Left lung (tissue), 10 donors: Measurements from ENCODE around the gene DCAF11. TPM values are rescaled to one million over a fixed set of nuclear protein-coding genes. Genes with fewer than 3 reads are reported as not detected.

Experiments
- ATAC-seq: fragments of 200-7000 bp; cut with Tn5 transposase; one replicate; pipeline ENCODE4 v1.9.1; 2020; ENCODE audit warnings: moderate library complexity
- DNase-seq, 4 donors: peaks; one replicate each; pipeline ENCODE4 v3.0.0-alpha.2; 2013 to 2020
- H3K27ac ChIP-seq, 2 donors: fragments of 200-600 bp; sonication (generic) in 1 of 2; one replicate each; pipeline versions ENCODE4 v1.5.0 to v1.8.0; 2020 to 2021
- H3K27me3 ChIP-seq, 2 donors: fragments of 200-600 bp; sonication (generic) in 1 of 2; one replicate each; pipeline versions ENCODE4 v1.5.0 to v1.8.0; 2020 to 2021
- H3K36me3 ChIP-seq, 2 donors: fragments of 200-600 bp; sonication (generic) in 1 of 2; one replicate each; pipeline versions ENCODE4 v1.5.0 to v1.8.0; 2020 to 2021
- H3K4me1 ChIP-seq, 2 donors: fragments of 200-600 bp; one replicate each; pipeline ENCODE4 v1.8.0; 2021
- H3K4me3 ChIP-seq, 2 donors: fragments of 200-600 bp; sonication (generic) in 1 of 2; one replicate each; pipeline versions ENCODE4 v1.5.0 to v1.8.0; 2020 to 2021; ENCODE audit warnings: mild to moderate bottlenecking in 1 of 2
- H3K9me3 ChIP-seq, 2 donors: fragments of 200-600 bp; sonication (generic) in 1 of 2; one replicate each; pipeline versions ENCODE4 v1.5.0 to v1.8.0; 2020 to 2021
- CTCF ChIP-seq, 2 donors: fragments of 200-600 bp; sonication (generic) in 1 of 2; IDR thresholded peaks; one replicate each; pipeline versions ENCODE4 v1.5.0 to v1.8.0; 2021; ENCODE audit warnings: antibody characterized with exemption in 2 of 2
- intact Hi-C, 2 donors: fragments of 100-400 bp; cut with DNase I; formaldehyde crosslinking; loops; one replicate each; pipeline versions ENCODE4 v1.11.2 to v1.14.2; 2022
- polyA plus RNA-seq, 6 donors: library from polyadenylated mRNA; unstranded; fragments of 120-200 nt; gene quantifications; one replicate each; pipeline ENCODE4 v1.2.1, GENCODE V29; 2013; ENCODE audit not compliant: insufficient read length in 6 of 6
- total RNA-seq, 2 donors: library from RNA; stranded (reverse); fragmentation: NEBNext Ultra II Directional; extraction: Animal tissue kit (Norgen Biotek cat#: 25700); gene quantifications; one replicate each; pipeline ENCODE4 v1.2.1, GENCODE V29; 2021
- donor health status: DM: no; HTN: yes; CAD: no.
- donor health status: DM: no; HTN: no; CAD: no.

DCAF11 gene
- total and polyA plus RNA-seq, 8 donors = 56.4 to 76.3 (median 65.1) TPM

- peaks cover 0 to 41% of the 10 kb centered on the region in 2 donors for H3K36me3 ChIP-seq
- no peak for DNase-seq
- H3K27ac ChIP-seq = no peak overlapping the region
- H3K27me3 ChIP-seq = no peaks in the 10 kb centered on the region
- H3K4me3 ChIP-seq = no peak overlapping the region
- H3K9me3 ChIP-seq = no peaks in the 10 kb centered on the region
- ATAC-seq = no peak
- no peak for TF ChIP-seq CTCF (IDR thresholded peaks at IDR 0.05)
- intact Hi-C loops = no loop called here
- peaks cover 24 to 60% of the 10 kb centered on the region in 2 donors for H3K4me1 ChIP-seq
Measured at GRCh38 chr14:24143511-24143910, 28.9 kb downstream of the DCAF11 start.

DNA sequence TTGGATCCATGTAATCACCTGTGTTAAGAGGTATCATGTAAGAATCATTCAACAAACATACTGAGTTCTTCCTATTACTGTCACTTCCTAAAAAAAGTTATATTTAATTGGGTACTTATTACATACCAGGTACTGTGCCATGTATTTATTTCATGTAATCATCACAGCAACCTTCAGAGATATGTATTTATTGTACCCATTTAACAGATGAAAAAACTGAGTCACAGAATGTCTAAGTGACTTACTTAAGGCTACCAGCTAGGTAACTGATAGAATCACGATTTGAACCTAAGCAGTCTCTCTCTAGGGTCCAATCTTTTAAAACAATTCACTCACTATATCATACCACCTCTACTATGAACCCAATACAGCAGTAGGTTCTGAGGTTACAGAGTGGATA, 29.9 kb downstream of the DCAF11 start:
- no peaks in the 10 kb centered on the region for H3K9me3 ChIP-seq
- intact Hi-C loops = no loop called here
- H3K27ac ChIP-seq = no peak overlapping the region
- no peaks in the 10 kb centered on the region for H3K27me3 ChIP-seq
- no peak overlapping the region for H3K4me3 ChIP-seq
- DNase-seq = no peak
- no peak for ATAC-seq
- peaks cover 0 to 40% of the 10 kb centered on the region in 2 donors for H3K36me3 ChIP-seq
- peaks cover 24 to 60% of the 10 kb centered on the region in 2 donors for H3K4me1 ChIP-seq
- no peak for TF ChIP-seq CTCF (IDR thresholded peaks at IDR 0.05)

GRCh38 chr14:24145219-24145618, 30.6 kb downstream of the DCAF11 start:
- Histone ChIP-seq H3K4me3 (peak overlapping the region in 1 of 2 donors; percentile 100), H3K36me3 (peaks cover 0 to 41% of the 10 kb centered on the region in 2 donors), H3K9me3 (no peaks in the 10 kb centered on the region), H3K27me3 (no peaks in the 10 kb centered on the region), H3K4me1 (peaks cover 18 to 60% of the 10 kb centered on the region in 2 donors), H3K27ac (peak overlapping the region; percentile 92 to 95)
- intact Hi-C loops = no loop called here
- ATAC-seq (no peak), DNase-seq (no peak)
- no peak for TF ChIP-seq CTCF (IDR thresholded peaks at IDR 0.05)

DNA sequence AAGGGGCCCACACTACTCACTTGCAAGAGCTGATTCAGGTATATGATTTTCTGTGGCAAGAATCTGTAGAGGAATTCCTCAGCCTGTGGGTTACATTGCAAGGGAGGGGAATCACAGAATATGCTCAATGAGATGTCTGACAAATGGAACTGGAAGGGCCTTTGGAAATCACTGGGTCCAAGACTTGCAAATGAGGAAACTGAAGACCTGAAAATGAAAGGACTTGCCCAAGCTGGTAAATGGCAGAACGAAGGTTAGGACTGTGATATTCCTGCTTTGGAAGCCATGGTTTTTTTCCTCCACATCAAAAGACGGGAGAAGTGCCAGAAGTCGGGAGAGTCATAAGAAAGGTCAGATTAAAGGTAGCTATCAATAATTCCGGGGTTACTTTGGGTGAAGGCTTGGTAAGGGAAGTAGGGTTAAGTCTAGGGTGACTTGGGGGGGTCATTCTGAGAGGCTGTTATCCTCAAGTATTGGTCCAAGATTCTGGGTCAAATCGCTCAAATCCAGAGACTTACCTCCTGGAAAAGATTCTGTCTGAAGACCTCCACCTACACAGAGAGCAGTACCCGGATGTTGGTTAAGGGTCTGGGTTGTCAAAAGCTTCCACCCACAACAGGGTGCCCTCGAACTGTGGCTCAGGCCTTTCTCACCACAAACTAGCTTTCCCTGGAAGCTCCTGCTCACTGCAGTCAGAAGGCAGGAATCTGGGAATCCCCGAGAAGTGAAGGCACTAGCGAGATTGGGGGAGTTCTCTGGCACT, 31.3 kb downstream of the DCAF11 start:
- H3K4me3 ChIP-seq = peak overlapping the region; percentile 80 to 100
- no peak for DNase-seq
- intact Hi-C loops = no loop called here
- no peaks in the 10 kb centered on the region for H3K9me3 ChIP-seq
- H3K36me3 ChIP-seq = peaks cover 0 to 48% of the 10 kb centered on the region in 2 donors
- peaks cover 16 to 54% of the 10 kb centered on the region in 2 donors for H3K4me1 ChIP-seq
- TF ChIP-seq CTCF (IDR thresholded peaks at IDR 0.05) = no peak
- no peaks in the 10 kb centered on the region for H3K27me3 ChIP-seq
- ATAC-seq = no peak
- peak overlapping the region; percentile 92 to 95 for H3K27ac ChIP-seq

DNA sequence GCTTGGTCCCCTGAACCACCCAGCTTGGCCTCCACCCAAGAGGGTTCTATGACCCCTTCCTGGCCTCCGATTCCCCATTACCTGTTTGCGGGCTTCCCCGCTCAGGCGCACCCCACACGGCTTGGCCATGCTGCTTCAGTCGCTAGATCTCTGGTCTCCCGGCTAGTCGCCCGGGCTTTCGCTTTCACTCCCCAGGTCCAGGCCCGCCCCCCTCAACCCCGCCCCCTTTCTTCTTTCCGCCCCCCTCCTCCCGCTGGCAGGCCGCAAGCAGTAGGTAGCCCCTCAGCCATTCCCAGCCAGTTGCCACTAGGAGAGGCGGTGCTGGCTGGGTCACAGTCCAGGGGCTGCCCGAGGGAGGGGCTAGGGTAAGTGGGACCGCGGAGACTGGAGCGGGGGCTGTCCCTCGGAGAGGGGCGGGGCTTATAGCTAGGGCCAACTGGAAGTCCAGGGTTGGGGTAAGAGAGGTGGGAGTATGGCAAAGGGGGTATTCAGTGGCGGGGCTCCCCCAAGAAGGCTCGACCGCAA, 31.9 kb downstream of the DCAF11 start, which contains the start of gene PSME2:
PSME2 (minus strand) TSS at position 158 of the 525 bp plus-strand sequence; CDS start at position 129, 29 bp downstream.
- peak; percentile 92 to 98 (median 97) for DNase-seq
- H3K4me1 ChIP-seq = peaks cover 16 to 52% of the 10 kb centered on the region in 2 donors
- H3K27ac ChIP-seq = peak within 1 kb of the TSS; percentile 92 to 95
- H3K36me3 ChIP-seq = peaks cover 0 to 54% of the 10 kb centered on the region in 2 donors
- H3K9me3 ChIP-seq = no peaks in the 10 kb centered on the region
- intact Hi-C loops = no loop called here
- H3K4me3 ChIP-seq = peak within 1 kb of the TSS; percentile 80 to 100
- peak; percentile 89 for ATAC-seq
- TF ChIP-seq CTCF (IDR thresholded peaks at IDR 0.05) = no peak
- no peaks in the 10 kb centered on the region for H3K27me3 ChIP-seq
